Epithelial cell of esophagus (primary cell): ENCODE data around the gene SMCHD1.

Source experiments
- DNase-seq: peaks from one replicate; pipeline ENCODE4 v3.0.0; 2010; ENCODE audit warnings: low read depth
- H3K4me3 ChIP-seq: 2 replicates; pipeline ENCODE4 v1.5.1; 2011; ENCODE audit warnings: mild to moderate bottlenecking, low read length, control low read depth
- TF ChIP-seq, protein P1 (sequence below): IDR thresholded peaks from 2 replicates; pipeline ENCODE4 v1.5.1; 2011; ENCODE audit warnings: low read depth, mild to moderate bottlenecking, low read length, control low read depth, inconsistent platforms; ENCODE audit not compliant: insufficient read depth; ENCODE audit errors: missing control alignments

The SMCHD1 gene

DNA sequence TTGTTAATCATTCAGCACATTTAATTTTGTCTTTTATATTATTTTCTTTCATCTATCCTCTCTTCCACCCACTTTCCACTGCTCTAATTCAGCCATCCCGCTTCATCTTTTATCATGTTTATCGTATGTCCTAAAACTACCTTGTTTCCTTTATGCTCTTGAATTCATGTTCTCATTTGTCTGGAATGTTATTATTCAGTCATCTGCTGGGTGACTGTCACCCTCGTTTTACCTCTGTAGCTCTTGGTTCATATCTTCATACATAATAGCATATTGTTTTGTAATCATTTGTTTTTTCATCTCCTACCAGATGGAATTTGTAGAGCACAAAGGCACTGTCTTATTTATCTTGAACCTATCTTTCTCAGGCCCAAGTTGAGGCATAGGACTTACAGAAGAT, 37.0 kb downstream of the SMCHD1 start:
- peak; percentile 18 for DNase-seq
- H3K4me3 ChIP-seq, result no peak overlapping the region
- TF ChIP-seq, protein P1, sequence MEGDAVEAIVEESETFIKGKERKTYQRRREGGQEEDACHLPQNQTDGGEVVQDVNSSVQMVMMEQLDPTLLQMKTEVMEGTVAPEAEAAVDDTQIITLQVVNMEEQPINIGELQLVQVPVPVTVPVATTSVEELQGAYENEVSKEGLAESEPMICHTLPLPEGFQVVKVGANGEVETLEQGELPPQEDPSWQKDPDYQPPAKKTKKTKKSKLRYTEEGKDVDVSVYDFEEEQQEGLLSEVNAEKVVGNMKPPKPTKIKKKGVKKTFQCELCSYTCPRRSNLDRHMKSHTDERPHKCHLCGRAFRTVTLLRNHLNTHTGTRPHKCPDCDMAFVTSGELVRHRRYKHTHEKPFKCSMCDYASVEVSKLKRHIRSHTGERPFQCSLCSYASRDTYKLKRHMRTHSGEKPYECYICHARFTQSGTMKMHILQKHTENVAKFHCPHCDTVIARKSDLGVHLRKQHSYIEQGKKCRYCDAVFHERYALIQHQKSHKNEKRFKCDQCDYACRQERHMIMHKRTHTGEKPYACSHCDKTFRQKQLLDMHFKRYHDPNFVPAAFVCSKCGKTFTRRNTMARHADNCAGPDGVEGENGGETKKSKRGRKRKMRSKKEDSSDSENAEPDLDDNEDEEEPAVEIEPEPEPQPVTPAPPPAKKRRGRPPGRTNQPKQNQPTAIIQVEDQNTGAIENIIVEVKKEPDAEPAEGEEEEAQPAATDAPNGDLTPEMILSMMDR, result no peak

DNA sequence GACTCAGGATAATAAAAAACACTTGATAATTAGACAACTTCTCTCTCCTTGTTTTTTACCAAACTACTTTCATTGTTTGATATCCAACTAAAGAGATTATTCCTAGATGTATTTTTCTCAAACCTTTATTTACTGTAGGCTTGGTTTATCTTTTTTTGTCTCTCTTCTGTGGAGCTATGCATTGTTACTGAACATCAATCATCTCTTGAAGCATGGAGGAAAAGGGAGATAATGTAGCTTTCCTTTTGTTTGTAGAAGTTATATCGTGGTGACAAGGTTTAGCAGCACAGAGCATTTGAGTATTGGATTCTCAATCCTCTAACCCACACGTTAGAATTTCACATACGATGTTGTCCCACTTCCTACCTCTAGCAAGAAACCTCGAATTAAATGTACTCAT, 41.7 kb downstream of the SMCHD1 start:
- no peak overlapping the region for H3K4me3 ChIP-seq
- no peak for DNase-seq
- TF ChIP-seq, protein P1, result no peak

- H3K4me3 ChIP-seq, result no peak overlapping the region
- DNase-seq, result no peak
- TF ChIP-seq, protein P1, result no peak
Observed at GRCh38 chr18:2699001-2699400, 43.5 kb downstream of the SMCHD1 start.

GRCh38 chr18:2704541-2704940, 49.0 kb downstream of the SMCHD1 start:
- no peak for DNase-seq
- TF ChIP-seq, protein P1, result no peak
- no peak overlapping the region for H3K4me3 ChIP-seq

DNA sequence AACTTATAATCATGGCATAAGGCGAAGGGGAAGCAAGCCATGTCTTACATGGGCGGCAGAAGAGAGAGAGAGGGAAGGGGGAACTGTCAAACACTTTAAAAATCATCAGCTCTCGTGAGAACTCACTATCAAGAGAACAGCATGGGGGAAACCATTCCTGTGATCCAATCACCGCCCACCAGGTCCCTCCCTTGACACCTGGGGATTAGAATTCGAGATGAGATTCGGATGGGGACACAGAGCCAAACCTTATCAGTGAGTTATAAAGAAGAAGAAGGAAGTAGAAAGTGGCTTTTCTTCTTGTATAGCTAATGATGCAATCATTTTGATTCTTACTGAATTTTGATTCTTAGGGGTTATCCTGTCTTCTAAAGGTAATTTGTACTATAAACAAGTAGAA, 51.4 kb downstream of the SMCHD1 start:
- DNase-seq, result no peak
- TF ChIP-seq, protein P1, result no peak
- no peak overlapping the region for H3K4me3 ChIP-seq

GRCh38 chr18:2707551-2708168, 52.1 kb downstream of the SMCHD1 start:
- H3K4me3 ChIP-seq, result no peak overlapping the region
- TF ChIP-seq, protein P1, result no peak
- no peak for DNase-seq

DNA sequence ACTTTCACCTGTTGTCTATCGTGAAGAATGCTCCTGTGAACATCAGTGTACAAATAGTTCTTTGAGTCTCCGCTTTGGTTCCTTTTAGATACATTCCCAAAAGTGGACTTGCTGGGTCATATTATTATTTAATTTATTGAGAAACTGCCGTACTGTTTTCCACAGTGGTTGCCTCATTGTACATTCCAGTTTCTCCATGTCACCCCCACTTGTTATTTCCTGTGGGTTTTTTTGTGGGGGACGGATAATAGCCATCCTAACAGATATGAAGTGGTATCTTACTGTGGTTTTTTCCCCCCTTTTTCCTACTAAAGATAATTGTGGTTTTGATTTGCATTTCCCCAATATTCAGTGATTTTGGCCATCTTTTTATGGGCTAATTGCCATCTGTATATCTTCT, 53.8 kb downstream of the SMCHD1 start:
- no peak for DNase-seq

More for the DNA sequence above, 53.8 kb downstream of the SMCHD1 start:
- no peak overlapping the region for H3K4me3 ChIP-seq
- TF ChIP-seq, protein P1, result no peak
